ENCODE results near the gene TIMP2. TPM values are rescaled to one million over a fixed set of nuclear protein-coding genes. Genes with fewer than 3 reads are reported as not detected.

The TIMP2 gene
- total RNA-seq, 1 donor from 2014 or later, result 1,096 TPM

DNA sequence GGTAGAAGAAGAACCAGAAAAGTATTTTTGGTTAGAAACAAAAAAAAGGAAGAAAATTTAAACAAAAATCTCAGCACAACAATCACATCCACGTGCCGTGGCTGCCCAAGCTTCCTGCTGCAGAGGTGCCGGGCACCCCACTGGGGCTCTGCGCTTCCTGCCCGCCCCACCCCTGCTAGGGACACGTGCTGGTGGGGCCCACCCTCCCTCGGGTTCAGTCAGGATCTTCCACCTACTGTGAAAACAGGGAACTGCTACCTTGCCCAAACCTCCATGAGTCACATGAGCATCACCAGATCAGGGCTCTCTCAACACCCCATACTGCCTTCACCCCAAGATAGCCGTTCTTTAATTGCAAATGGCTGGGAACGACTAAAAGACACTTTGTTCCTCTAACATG lies 118.7 kb downstream of the TIMP2 start:
- Mint-ChIP-seq H3K36me3 (ENCODE audit: unreplicated experiment) (peaks cover 66% of the 10 kb centered on the region), H3K27ac (ENCODE audit: unreplicated experiment) (peak overlapping the region; percentile 23), H3K4me3 (ENCODE audit: unreplicated experiment) (no peak overlapping the region), H3K9me3 (ENCODE audit: unreplicated experiment) (no peaks in the 10 kb centered on the region), H3K27me3 (ENCODE audit: unreplicated experiment) (no peaks in the 10 kb centered on the region), H3K4me1 (ENCODE audit: unreplicated experiment) (no peaks in the 10 kb centered on the region)
- TF ChIP-seq, protein P1, sequence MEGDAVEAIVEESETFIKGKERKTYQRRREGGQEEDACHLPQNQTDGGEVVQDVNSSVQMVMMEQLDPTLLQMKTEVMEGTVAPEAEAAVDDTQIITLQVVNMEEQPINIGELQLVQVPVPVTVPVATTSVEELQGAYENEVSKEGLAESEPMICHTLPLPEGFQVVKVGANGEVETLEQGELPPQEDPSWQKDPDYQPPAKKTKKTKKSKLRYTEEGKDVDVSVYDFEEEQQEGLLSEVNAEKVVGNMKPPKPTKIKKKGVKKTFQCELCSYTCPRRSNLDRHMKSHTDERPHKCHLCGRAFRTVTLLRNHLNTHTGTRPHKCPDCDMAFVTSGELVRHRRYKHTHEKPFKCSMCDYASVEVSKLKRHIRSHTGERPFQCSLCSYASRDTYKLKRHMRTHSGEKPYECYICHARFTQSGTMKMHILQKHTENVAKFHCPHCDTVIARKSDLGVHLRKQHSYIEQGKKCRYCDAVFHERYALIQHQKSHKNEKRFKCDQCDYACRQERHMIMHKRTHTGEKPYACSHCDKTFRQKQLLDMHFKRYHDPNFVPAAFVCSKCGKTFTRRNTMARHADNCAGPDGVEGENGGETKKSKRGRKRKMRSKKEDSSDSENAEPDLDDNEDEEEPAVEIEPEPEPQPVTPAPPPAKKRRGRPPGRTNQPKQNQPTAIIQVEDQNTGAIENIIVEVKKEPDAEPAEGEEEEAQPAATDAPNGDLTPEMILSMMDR (IDR thresholded peaks at IDR 0.05), result no peak
- DNase-seq (ENCODE audit: extremely low spot score, unreplicated experiment), result no peak

DNA sequence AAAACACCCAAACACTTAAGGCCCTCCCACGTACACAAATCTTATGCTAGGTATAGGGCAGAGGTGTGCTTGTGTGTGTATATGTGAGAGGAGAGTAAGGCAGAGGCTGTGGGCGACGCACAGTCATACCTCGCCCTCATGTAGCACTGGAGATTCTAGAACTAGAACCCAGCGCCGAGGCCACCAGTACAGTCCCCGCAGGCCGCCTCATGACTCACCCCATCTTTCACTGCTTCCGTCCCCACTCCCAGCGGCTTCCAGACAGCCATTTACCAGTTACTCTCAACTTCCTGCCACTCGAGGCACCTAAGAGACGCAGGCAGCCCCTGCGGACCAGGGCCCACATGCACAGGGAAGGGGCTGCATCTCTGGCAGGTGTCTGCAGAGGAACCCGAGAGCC lies 119.9 kb downstream of the TIMP2 start:
- no peaks in the 10 kb centered on the region for H3K27me3 Mint-ChIP-seq (ENCODE audit: unreplicated experiment)
- TF ChIP-seq, protein P1 (IDR thresholded peaks at IDR 0.05), result no peak
- H3K36me3 Mint-ChIP-seq (ENCODE audit: unreplicated experiment), result peaks cover 63% of the 10 kb centered on the region
- no peak overlapping the region for H3K4me3 Mint-ChIP-seq (ENCODE audit: unreplicated experiment)
- no peaks in the 10 kb centered on the region for H3K9me3 Mint-ChIP-seq (ENCODE audit: unreplicated experiment)
- no peaks in the 10 kb centered on the region for H3K4me1 Mint-ChIP-seq (ENCODE audit: unreplicated experiment)
- DNase-seq (ENCODE audit: extremely low spot score, unreplicated experiment), result no peak
- H3K27ac Mint-ChIP-seq (ENCODE audit: unreplicated experiment), result no peak overlapping the region

DNA sequence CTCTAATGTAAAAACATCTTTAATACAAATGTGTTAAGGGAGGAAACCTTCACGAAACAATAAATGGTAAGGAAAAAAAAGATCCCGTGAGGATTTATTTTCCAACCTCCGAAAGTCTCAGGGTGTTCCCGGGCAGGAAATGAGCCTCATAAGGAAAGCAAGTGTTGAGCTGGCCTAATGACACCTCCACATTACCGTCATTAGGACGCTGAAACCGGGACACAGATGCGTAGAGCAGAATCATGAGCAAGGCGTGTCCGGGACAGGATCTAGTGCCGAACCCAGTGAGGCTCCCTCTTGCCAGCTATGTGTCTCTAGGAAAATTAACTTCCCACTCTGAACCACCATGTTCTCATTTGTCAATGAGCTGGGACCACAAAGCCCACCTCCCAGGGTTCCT lies 120.4 kb downstream of the TIMP2 start:
- Mint-ChIP-seq H3K4me3 (ENCODE audit: unreplicated experiment) (no peak overlapping the region), H3K36me3 (ENCODE audit: unreplicated experiment) (peaks cover 64% of the 10 kb centered on the region), H3K27ac (ENCODE audit: unreplicated experiment) (no peak overlapping the region), H3K4me1 (ENCODE audit: unreplicated experiment) (no peaks in the 10 kb centered on the region), H3K9me3 (ENCODE audit: unreplicated experiment) (no peaks in the 10 kb centered on the region), H3K27me3 (ENCODE audit: unreplicated experiment) (no peaks in the 10 kb centered on the region)
- no peak for DNase-seq (ENCODE audit: extremely low spot score, unreplicated experiment)
- TF ChIP-seq, protein P1 (IDR thresholded peaks at IDR 0.05), result no peak

DNA sequence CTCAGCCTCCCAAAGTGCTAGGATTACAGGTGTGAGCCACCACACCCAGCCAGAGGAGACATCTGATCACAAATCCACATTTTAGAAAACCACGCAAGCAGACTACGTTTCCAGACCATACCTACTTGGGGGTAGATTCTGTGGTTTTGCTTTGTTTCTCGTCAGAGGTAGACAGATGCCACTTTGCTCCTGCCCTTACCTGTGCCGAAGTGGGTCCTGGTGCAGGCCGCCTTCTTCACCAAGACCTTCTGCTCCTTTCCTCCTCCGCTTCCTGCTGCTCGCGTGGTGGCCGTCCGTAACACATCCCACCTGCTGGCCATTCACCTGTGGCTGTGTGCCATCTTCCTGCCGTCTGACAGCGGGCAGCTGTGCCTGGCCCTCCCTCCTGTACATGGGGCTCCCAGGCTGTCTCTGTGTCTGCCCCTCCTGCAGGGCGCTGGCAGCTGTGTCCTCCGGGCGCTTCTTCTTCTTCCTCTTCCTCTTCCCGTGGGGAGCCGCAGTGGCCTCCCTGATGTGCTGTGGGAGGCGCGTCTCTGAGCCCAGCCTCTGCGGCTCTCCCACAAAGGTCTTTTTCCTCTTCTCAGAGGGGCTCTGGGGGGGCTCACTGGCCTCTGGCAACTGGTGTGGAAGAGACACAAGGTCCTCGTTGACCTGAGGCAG lies 121.9 kb downstream of the TIMP2 start:
- no peaks in the 10 kb centered on the region for H3K27me3 Mint-ChIP-seq (ENCODE audit: unreplicated experiment)
- H3K36me3 Mint-ChIP-seq (ENCODE audit: unreplicated experiment), result peaks cover 66% of the 10 kb centered on the region
- no peaks in the 10 kb centered on the region for H3K4me1 Mint-ChIP-seq (ENCODE audit: unreplicated experiment)
- no peak for DNase-seq (ENCODE audit: extremely low spot score, unreplicated experiment)
- TF ChIP-seq, protein P1 (IDR thresholded peaks at IDR 0.05), result no peak
- H3K4me3 Mint-ChIP-seq (ENCODE audit: unreplicated experiment), result no peak overlapping the region
- no peak overlapping the region for H3K27ac Mint-ChIP-seq (ENCODE audit: unreplicated experiment)
- no peaks in the 10 kb centered on the region for H3K9me3 Mint-ChIP-seq (ENCODE audit: unreplicated experiment)

Other genes starting within 250 kb of the TIMP2 start
- gene CYTH1, start 143.1 kb downstream of the TIMP2 start, total RNA-seq, result 113 and 123 TPM in 2 replicates
- 56.2 and 66.7 TPM in 2 replicates for gene USP36, start 84.6 kb downstream of the TIMP2 start, total RNA-seq
- 7.3 and 9.2 TPM in 2 replicates for gene CEP295NL, start 22.2 kb downstream of the TIMP2 start, total RNA-seq
- gene LGALS3BP, start 54.5 kb upstream of the TIMP2 start, total RNA-seq, result 439 and 456 TPM in 2 replicates
- gene CANT1, start 84.4 kb upstream of the TIMP2 start, total RNA-seq, result 61.1 and 62.3 TPM in 2 replicates
- gene C1QTNF1, start 98.8 kb upstream of the TIMP2 start, total RNA-seq, result 196 and 203 TPM in 2 replicates
- gene ENGASE, start 149.4 kb upstream of the TIMP2 start, total RNA-seq, result 36.3 and 38.4 TPM in 2 replicates